Esophagus (tissue), 2 donors: ENCODE measurements around the gene CMIP. TPM values are rescaled to one million over a fixed set of nuclear protein-coding genes. Genes with fewer than 3 reads are reported as not detected.
A peak's percentile ranks its signal among the peaks of the same experiment; 100 is the strongest.
"Not testable (repeated sequence)": the region's sequence is repeated elsewhere in the genome, so short reads cannot be mapped to it uniquely, and the experiment has no call there.

Source experiments
- H3K27ac ChIP-seq, 2 donors: one replicate each; pipeline ENCODE4 v1.5.1; 2013; ENCODE audit warnings: low read depth in 2 of 2, mild to moderate bottlenecking in 2 of 2, inconsistent platforms in 1 of 2, low read length in 1 of 2, moderate library complexity in 1 of 2
- H3K27me3 ChIP-seq, 2 donors: one replicate each; pipeline ENCODE4 v1.6.1; 2013; ENCODE audit warnings: low read length in 2 of 2, control low read depth in 1 of 2, mild to moderate bottlenecking in 1 of 2; ENCODE audit not compliant: insufficient read depth in 2 of 2, control insufficient read depth in 1 of 2
- H3K36me3 ChIP-seq, 2 donors: one replicate each; pipeline ENCODE4 v1.6.1; 2013; ENCODE audit warnings: low read length in 1 of 2; ENCODE audit not compliant: control insufficient read depth in 2 of 2, insufficient read depth in 2 of 2
- H3K4me1 ChIP-seq, 2 donors: one replicate each; pipeline ENCODE4 v1.6.1; 2013; ENCODE audit warnings: low read length in 1 of 2; ENCODE audit not compliant: control insufficient read depth in 2 of 2, insufficient read depth in 2 of 2
- H3K4me3 ChIP-seq, 2 donors: one replicate each; pipeline ENCODE4 v1.5.1; 2013; ENCODE audit warnings: low read length in 2 of 2, mild to moderate bottlenecking in 2 of 2, low read depth in 1 of 2, moderate library complexity in 1 of 2
- H3K9me3 ChIP-seq, 2 donors: one replicate each; pipeline ENCODE4 v1.6.1; 2013; ENCODE audit warnings: mild to moderate bottlenecking in 2 of 2, low read depth in 1 of 2, low read length in 1 of 2, moderate library complexity in 1 of 2; ENCODE audit not compliant: control insufficient read depth in 2 of 2, insufficient read depth in 1 of 2
- WGBS, 2 donors: extraction: QIAGEN DNeasy Blood & Tissue Kit; methylation state at CpG; one replicate each; pipeline ENCODE4 v1.1.7; 2013; 5-methylcytosine and 5-hydroxymethylcytosine counted together
- polyA plus RNA-seq, 2 donors: library from polyadenylated mRNA; stranded (reverse); fragments of 200-250 nt; gene quantifications; one replicate each; pipeline ENCODE4 v1.2.3, GENCODE V29; 2013
- donor health status: healthy with polysubstance abuse.
- donor health status: Bipolar disorder and iron deficiency.

The CMIP gene
- polyA plus RNA-seq, 2 donors: 16.9 to 19.3 TPM

GRCh38 chr16:81688182-81688581 lies 243.6 kb downstream of the CMIP start:
- Histone ChIP-seq H3K9me3 (no peaks in the 10 kb centered on the region), H3K27ac (no peak overlapping the region), H3K4me1 (peaks cover 3 to 11% of the 10 kb centered on the region in 2 donors), H3K27me3 (no peaks in the 10 kb centered on the region), H3K36me3 (peaks cover 14 to 35% of the 10 kb centered on the region in 2 donors), H3K4me3 (no peak overlapping the region)
- WGBS, 2 donors: 68% methylated on average over 7 of the region's 7 CpGs

DNA sequence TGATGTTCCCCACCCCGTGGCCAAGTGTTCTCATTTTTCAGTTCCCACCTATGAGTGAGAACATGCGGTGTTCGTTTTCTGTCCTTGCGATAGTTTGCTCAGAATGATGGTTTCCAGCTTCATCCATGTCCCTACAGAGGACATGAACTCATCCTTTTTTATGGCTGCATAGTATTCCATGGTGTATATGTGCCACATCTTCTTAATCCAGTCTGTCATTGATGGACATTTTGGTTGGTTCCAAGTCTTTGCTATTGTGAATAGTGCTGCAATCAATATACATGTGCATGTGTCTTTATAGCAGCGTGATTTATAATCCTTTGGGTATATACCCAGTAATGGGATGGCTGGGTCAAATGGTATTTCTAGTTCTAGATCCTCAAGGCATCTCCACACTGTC lies 244.2 kb downstream of the CMIP start:
- not testable (repeated sequence) for H3K27ac ChIP-seq, H3K4me3 ChIP-seq, H3K9me3 ChIP-seq, H3K27me3 ChIP-seq
- 78 to 90% methylated on average over 5 of the region's 5 CpGs for WGBS, 2 donors
- Histone ChIP-seq H3K4me1 (peaks cover 5 to 16% of the 10 kb centered on the region in 2 donors), H3K36me3 (peaks cover 18 to 41% of the 10 kb centered on the region in 2 donors)

- H3K27ac ChIP-seq: peak overlapping the region; percentile 40 to 72
- WGBS, 2 donors: 96 to 97% methylated on average over 16 of the region's 16 CpGs
- no peaks in the 10 kb centered on the region for H3K9me3 ChIP-seq
- H3K36me3 ChIP-seq: peaks cover 21 to 43% of the 10 kb centered on the region in 2 donors
- H3K4me1 ChIP-seq: peaks cover 4 to 20% of the 10 kb centered on the region in 2 donors
- H3K27me3 ChIP-seq: no peaks in the 10 kb centered on the region
- no peak overlapping the region for H3K4me3 ChIP-seq
These were observed 247.4 kb downstream of the CMIP start for GRCh38 chr16:81692021-81692420.

DNA sequence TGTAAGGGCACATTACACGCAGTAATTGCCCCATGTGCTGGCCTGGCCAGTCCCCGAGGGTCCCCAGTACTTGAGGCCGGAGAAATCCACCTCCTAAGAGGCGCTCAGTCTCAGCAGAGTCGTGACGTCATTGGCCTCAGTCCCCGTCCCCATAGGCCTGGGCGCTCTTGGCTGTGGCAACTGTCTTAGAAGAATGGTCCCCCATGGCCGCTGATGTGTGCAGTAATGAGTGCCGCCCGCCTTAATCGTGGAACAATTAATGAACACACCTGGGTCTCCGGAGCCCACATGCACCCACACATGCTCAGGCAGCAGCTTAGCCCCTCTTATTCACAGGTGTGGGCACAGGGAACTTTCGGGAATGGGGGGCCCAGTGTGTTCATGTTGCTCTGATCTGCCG lies 248.0 kb downstream of the CMIP start:
- no peak overlapping the region for H3K4me3 ChIP-seq
- H3K9me3 ChIP-seq: no peaks in the 10 kb centered on the region
- peaks cover 21 to 47% of the 10 kb centered on the region in 2 donors for H3K36me3 ChIP-seq
- WGBS, 2 donors: 90 to 91% methylated on average over 15 of the region's 15 CpGs
- H3K4me1 ChIP-seq: peaks cover 4 to 20% of the 10 kb centered on the region in 2 donors
- no peaks in the 10 kb centered on the region for H3K27me3 ChIP-seq
- H3K27ac ChIP-seq: peak overlapping the region; percentile 72 to 88

DNA sequence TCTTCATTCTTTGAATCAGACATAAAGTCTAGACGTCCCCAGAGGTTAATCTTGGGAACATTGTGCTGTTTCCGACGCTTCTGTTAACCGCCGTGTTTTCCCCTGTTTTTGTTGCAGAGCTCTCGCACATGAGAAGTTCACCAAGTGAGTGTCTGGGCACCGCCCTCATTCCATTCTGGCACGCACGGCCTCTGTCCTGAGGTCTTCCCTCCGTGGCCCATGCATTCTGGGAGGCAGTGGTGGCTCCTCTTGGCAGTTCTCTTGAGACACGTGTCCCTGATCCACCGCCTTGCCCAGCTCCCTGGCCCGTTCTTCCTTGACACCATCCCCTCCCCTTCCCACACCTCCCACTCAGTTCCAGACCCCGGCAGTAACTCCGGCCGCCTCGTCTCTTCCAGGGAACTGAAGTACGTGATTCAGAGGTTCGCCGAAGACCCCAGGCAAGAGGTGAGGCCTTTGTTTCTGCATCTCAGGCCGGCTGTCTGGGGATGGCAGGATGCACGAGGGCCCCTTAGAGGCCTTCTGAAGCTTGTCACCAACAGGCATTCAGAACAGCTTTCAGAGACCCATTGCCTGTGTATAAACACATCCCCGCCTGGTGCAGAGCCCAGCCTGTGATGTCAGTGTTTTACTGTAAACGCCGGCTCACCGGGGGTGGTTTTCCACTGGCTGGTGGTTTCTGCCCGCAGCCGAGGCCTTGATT lies 248.6 kb downstream of the CMIP start:
- Histone ChIP-seq H3K9me3 (no peaks in the 10 kb centered on the region), H3K36me3 (peaks cover 21 to 47% of the 10 kb centered on the region in 2 donors), H3K27ac (peak overlapping the region; percentile 72 to 88), H3K4me3 (no peak overlapping the region), H3K27me3 (no peaks in the 10 kb centered on the region), H3K4me1 (peaks cover 4 to 17% of the 10 kb centered on the region in 2 donors)
- WGBS, 2 donors: 51 to 66% methylated on average over 28 of the region's 28 CpGs

- 72 to 80% methylated on average over 9 of the region's 9 CpGs for WGBS, 2 donors
- H3K4me1 ChIP-seq: peaks cover 4 to 17% of the 10 kb centered on the region in 2 donors
- H3K36me3 ChIP-seq: peaks cover 21 to 51% of the 10 kb centered on the region in 2 donors
These were observed 249.2 kb downstream of the CMIP start for GRCh38 chr16:81693744-81694303.

DNA sequence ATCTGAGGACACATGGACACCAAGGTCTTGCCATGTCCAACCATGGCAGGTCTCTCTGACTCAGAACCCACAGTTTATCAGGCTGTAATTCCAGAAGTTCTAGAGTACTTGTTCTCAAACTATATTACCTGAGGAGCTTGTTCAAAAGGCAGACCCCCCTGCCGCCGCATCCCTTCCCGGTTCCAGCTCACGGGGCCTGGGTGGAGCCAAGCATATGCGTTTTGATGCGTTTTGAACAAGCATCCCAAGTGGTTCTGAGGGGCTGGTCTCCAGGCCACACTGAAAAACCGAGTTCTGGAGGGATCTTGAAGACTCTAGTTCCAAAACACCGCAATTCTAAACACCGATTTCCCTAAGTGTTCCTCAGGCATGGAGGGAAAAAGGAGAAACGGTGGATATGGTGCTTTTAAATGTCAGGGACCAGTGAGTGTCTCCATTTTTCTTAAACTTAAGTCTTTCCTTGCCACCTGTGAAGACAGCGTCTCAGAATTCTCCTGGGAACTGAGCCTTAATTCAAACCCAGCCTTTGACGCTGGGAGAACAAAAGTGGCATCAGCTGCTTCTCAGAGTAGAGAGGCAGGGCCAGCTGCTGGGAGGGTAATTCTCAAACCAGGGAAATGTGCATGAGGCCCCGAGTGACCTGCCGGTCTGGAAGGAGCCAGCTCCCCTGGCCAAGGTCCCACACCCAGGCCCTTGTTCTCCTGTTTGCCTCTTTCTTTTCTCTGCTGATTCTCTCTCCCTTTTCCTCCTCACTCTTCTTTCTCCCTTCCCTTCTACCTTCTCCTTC lies 250.1 kb downstream of the CMIP start:
- H3K27me3 ChIP-seq: no peaks in the 10 kb centered on the region
- H3K4me3 ChIP-seq: no peak overlapping the region
- peaks cover 21 to 56% of the 10 kb centered on the region in 2 donors for H3K36me3 ChIP-seq
- peak overlapping the region; percentile 72 to 88 for H3K27ac ChIP-seq
- H3K9me3 ChIP-seq: no peaks in the 10 kb centered on the region
- H3K4me1 ChIP-seq: peaks cover 4 to 17% of the 10 kb centered on the region in 2 donors
- 62 to 66% methylated on average over 14 of the region's 14 CpGs for WGBS, 2 donors

More at GRCh38 chr16:81693744-81694303, 249.2 kb downstream of the CMIP start:
- no peaks in the 10 kb centered on the region for H3K9me3 ChIP-seq
- no peaks in the 10 kb centered on the region for H3K27me3 ChIP-seq
- H3K27ac ChIP-seq: peak overlapping the region; percentile 72 to 88
- peak overlapping the region in 1 of 2 donors; percentile 5 for H3K4me3 ChIP-seq

DNA sequence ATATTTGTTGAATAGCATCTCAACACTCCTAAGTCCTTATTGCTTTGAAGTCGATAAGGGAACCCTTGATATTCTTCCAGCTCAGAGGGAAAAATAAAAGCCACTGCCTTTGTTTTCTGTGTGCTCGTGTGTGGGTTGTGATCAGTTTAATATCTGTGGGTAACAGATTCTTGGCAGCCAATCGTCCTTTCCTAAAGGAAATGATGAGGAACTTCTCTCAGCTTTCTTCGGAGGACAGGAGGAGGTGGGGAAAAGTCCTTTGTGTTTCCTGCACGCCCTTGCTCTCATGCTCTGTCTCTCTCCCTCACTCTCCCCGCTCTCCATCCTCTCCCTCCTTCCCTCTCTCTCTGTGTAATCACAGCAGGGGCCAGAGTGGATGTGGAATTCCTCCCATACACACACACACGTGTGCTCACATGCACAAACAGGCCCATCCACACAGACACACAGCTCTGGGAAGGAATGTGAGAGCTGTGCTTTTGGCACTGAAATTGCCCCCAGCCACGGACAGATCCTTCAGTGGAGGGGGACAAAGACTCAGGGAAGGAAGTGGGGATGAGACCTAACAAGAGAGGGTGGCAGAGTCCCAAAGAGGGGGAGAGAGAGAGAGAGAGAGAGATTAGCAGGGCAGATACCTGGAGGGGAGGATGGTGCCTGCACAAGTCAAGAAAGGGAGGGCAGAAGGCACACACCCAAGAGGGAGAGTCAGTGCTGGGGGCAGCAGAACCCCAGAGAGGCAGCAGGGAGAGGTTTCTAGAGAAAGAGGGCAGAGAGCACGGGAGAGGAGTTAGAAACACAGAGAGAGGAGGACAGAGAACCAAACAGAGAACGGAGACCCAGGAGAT lies 250.9 kb downstream of the CMIP start:
- 29 to 47% methylated on average over 10 of the region's 10 CpGs for WGBS, 2 donors
- Histone ChIP-seq H3K27me3 (no peaks in the 10 kb centered on the region), H3K27ac (peak overlapping the region; percentile 72 to 81), H3K4me3 (no peak overlapping the region), H3K9me3 (no peaks in the 10 kb centered on the region), H3K4me1 (peaks cover 4 to 17% of the 10 kb centered on the region in 2 donors), H3K36me3 (peaks cover 21 to 62% of the 10 kb centered on the region in 2 donors)
